Raji (cell line): ENCODE measurements around the gene GRIN2A.

Source experiments
- POLR2A ChIP-seq: IDR thresholded peaks from 2 replicates; pipeline ENCODE4 v1.6.1; 2011; ENCODE audit warnings: low read depth, low read length, control low read depth; ENCODE audit not compliant: insufficient read depth

The GRIN2A gene

GRCh38 chr16:10182222-10183053 is at the start of gene GRIN2A:
TSS of gene GRIN2A (minus strand) at chr16:10182428. CDS start at chr16:10180411, 2,017 bp downstream.
- TF ChIP-seq POLR2A = no peak

GRCh38 chr16:10231563-10231962 is 49.3 kb upstream of the GRIN2A start:
- no peak for TF ChIP-seq POLR2A

GRCh38 chr16:10228779-10229178 is 46.6 kb upstream of the GRIN2A start:
- no peak for TF ChIP-seq POLR2A

GRCh38 chr16:10226987-10227306 is 44.7 kb upstream of the GRIN2A start:
- TF ChIP-seq POLR2A = no peak

- no peak for TF ChIP-seq POLR2A
Observed at GRCh38 chr16:10226141-10226986, 44.1 kb upstream of the GRIN2A start.

GRCh38 chr16:10225653-10226052 is 43.4 kb upstream of the GRIN2A start:
- TF ChIP-seq POLR2A = no peak

GRCh38 chr16:10224850-10225249 is 42.6 kb upstream of the GRIN2A start:
- TF ChIP-seq POLR2A = no peak

GRCh38 chr16:10220942-10221341 is 38.7 kb upstream of the GRIN2A start:
- no peak for TF ChIP-seq POLR2A

- TF ChIP-seq POLR2A = no peak
Observed at GRCh38 chr16:10219742-10220141, 37.5 kb upstream of the GRIN2A start.

- TF ChIP-seq POLR2A = no peak
Observed at GRCh38 chr16:10218490-10219206, 36.4 kb upstream of the GRIN2A start.

GRCh38 chr16:10213748-10214147 is 31.5 kb upstream of the GRIN2A start:
- TF ChIP-seq POLR2A = no peak

- TF ChIP-seq POLR2A = no peak
Observed at GRCh38 chr16:10210944-10211343, 28.7 kb upstream of the GRIN2A start.

- no peak for TF ChIP-seq POLR2A
Observed at GRCh38 chr16:10206865-10207264, 24.6 kb upstream of the GRIN2A start.

- TF ChIP-seq POLR2A = no peak
Observed at GRCh38 chr16:10206215-10206614, 24.0 kb upstream of the GRIN2A start.

GRCh38 chr16:10205688-10206087 is 23.5 kb upstream of the GRIN2A start:
- TF ChIP-seq POLR2A = no peak
